HG03159 (cell line): Measurements from ENCODE around the gene KRTAP5-1.

Source experiments
- ATAC-seq: cut with Tn5 transposase; IDR thresholded peaks from one replicate; pipeline ENCODE4 v1.9.1; 2021; ENCODE audit warnings: mild to moderate bottlenecking, moderate library complexity; ENCODE audit not compliant: unreplicated experiment

KRTAP5-1 gene

DNA sequence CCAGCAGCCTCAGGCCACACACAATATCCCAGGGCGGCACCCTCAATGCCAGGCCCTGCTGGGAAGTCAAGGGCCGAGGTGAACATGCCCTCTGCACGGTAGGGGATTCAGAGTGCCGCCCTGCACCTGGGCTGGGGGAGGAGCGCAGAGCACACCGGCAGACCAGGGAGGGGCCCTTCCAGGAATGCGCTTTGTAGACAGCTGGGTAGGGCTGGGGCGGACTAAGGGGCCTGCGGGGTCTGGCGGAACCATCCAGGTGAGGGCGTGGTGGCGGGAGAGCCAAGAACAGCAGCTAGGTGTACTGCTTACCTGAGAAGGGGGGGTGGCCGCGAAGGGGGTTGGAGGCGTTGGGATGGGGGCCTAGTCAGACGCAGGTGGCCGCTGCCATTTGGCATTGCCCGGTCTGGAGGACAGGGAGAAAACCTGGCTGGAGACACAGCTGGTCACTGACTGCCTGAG is 39.0 kb downstream of the KRTAP5-1 start:
- ATAC-seq: no peak

DNA sequence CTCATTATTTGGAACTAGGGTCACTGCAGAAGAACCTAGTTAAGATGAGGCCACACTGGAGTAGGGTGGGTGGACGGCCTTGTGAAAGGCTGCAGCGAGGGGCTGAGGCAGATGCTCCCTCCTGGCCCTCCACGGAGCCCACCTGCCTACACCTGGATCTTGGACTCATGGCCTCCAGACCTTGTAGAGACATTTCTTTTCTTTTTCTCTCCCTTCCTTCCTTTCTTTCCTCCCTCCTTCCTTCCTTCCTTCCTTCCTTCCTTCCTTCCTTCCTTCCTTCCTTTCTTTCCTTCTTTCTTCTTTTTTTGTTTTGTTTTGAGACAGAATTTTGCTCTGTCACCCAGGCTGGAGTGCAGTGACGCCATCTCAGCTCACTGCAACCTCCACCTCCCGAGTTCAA is 39.7 kb downstream of the KRTAP5-1 start:
- ATAC-seq: no peak

DNA sequence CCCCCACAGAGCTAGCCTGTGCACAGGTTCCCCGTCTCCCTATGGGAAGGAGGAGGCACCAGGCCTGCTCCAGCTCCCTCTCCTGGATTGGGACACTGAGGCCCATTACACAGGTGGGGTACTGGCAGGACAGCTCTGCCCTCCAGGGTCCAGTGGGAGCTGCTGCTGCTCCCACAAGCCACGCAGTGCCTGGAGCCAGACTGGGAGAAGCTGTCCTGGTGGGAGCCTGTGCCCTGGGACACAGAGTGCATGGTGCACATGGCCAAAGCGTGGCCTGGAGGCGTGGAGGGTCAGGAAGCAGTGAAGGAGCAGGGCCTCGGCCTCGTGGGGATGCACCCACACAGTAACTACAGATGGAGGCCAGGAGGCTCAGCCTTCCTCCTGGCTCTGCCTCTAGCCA is 40.5 kb downstream of the KRTAP5-1 start:
- ATAC-seq: no peak

DNA sequence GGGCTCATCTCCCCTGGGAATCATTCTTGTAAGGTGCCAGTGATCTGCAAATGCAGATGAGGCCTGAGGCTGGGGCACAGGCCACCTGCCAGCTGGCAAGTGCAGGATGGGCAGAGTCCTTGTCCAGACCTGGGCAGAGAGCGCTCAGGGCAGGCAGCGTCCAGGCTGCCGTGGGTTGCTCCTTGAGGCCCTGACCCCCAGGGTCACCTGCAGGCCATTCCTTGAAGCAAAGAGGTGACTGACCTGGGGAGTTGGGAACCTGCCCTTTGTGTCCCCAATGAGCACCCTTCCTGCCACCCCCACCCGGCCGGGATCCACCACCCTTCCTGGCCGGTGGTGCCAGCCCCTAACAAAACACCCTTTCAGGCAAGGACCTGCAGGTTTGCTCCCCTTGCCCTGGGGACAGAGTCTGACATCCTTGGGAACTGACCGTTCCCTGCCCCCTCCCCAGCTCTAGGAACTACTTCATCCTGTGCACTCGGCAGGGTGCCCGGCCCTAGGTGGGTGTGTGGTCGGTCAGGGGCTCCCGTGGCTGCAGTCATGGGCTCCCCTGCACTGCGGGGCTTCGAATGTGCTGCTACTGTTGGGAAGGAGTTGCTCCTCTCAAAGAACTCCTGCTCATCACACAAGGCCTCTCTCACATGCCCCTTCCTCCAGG is 41.3 kb downstream of the KRTAP5-1 start:
- no peak for ATAC-seq

DNA sequence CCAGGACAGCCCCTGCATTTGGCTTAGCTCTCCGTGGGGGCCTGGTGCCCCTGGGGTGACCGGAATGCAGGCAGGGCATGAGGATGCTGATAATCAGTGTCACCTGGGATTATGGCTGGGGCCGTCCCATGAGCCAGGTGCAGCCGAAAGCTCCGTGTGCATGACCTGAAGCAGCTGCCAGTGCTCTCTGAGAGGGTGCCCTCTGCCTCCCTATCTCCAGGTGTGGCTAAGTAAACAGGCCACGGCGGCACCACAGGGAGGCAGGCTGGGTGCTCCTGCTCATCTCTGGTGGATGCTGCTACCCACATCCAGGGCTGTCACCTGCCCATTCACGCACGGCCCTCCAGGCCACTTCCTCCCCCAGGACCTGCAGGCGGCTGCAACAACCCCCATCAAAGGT is 42.8 kb downstream of the KRTAP5-1 start:
- no peak for ATAC-seq

DNA sequence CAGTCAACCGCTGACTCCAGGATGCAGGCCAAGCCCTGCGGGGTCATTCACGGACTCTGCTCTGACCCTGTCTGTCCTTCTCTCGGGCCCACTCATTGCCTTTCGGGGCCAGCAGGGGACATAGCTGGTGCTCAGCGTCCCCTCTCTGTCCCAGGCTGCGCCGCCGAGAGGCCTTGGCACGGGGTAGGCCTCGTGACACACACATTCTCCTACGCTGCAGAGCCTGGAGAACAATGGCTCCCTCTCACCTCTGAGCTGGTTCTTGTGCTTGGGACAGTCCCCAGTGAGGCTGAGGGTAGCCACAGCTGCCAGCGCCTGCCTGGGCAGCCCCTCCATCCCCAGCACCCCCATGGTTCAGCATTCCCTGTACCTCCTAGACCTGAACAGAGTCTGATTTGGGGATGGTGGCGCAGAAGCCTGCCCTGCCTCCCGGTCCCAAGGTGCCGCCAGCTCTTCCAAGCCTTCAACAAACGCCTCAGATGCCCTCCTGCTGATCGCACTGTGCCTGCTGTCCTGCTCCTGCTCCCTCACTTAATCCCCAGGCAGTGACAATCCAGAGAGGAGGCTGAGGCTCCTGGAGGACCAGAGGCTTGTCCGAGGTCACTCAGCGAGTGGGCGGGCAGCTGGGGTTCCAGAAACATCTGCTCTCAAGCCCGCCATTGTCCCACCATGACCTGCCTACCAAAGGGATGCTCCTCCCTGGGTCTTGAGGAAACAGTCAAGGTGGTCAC is 43.4 kb downstream of the KRTAP5-1 start:
- ATAC-seq: no peak

DNA sequence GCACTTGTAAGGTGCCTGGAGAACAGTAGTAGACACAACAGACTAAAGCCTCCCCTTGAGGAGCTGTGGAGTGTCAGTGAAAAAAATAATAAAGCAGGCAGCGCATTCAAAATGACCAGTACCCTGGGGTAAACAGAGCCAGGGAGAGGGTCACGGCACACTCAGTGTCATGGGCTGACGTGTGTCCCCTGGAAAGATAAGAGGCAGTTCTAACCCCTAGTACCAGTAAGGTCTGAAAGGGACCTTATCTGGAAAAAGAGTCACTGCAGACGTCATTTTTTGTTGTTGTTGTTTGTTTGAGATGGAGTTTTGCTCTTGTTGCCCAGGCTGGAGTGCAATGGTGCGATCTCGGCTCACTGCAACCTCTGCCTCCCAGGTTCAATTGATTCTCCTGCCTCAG is 45.0 kb downstream of the KRTAP5-1 start:
- ATAC-seq: no peak

DNA sequence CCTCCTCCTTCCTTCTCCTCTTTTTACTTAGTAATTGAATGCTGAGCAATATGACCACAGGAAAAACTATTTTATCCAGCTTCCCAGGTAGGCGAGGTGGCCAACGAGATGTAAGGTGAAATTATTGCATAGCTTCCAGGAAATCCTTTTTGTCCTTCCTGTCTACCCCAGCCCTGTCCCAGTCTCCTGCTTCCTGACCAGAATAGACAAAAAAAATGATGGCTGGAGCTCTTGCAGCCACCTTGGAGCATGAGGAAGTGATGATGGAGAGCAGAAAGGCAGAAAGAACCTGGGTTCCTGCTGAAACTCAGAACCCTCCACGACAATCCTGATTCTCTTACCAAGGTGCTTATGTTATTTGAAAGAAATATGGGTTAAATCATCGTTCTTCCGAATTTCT is 46.9 kb downstream of the KRTAP5-1 start:
- ATAC-seq: no peak

DNA sequence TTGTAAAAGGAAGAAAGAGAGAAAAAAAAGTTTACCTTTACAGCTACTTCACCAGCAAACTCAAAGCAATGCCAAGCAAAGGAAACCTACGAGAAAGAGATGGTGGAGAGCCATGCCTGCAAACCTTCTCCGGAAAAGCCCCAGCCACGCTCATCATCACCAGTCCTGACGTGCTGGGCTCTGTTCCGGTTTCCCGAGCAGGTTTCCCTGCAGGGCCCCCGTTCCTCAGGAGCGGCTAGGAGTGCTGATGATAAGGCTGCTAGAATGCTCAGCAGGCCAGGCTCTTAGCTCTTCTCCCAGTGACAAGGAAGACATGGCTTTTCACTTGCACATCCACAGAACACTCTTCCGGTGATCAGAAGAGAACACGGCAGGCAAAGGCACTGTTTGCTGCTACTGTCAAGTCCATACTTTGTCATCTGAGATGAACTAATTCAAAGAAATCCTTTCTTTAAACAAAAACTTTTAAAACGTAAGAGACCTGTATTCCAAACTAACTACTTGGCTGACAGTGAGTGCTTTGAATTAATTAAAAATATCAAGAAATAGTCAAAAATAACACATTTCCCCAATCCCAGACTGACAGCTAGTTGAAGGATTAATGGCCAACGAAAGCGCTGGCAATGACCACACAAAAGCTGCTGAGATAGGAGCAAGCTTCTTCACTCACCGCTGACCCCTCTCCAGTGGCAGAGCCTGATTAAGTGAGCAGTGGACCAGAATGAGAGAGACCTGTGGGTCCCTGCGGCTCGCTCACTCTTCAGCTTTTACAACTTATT is 48.8 kb downstream of the KRTAP5-1 start:
- ATAC-seq: no peak

DNA sequence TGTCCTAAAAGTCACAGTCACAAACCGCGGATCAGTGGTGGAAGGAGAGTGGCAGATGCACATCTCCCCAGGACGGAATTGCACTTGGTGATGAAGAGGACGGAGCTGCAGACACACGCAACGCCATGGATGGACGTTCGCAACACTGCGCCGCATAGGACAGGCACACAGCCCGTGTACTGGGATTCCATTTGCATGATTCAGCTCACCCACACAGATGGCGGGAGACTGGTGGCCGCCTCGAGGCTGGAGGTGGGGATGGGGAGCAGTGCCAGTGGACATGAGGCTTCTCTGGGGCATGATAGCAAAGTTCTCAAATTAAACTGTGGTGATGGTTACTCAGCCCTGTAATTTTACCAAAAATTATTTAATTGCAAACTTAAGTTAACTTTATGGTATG is 50.4 kb downstream of the KRTAP5-1 start:
- ATAC-seq: no peak
